Measurements from ENCODE around the gene ZBTB49. TPM values are rescaled to one million over a fixed set of nuclear protein-coding genes. Genes with fewer than 3 reads are reported as not detected.

Gene ZBTB49
- total RNA-seq, 6 donors from 2014 or later: 3.7 to 13.6 (median 4.5) TPM

- Histone ChIP-seq H3K36me3 (no peaks in the 10 kb centered on the region), H3K27ac (no peak overlapping the region), H3K27me3 (no peaks in the 10 kb centered on the region), H3K4me3 (no peak overlapping the region), H3K9me3 (no peaks in the 10 kb centered on the region), H3K4me1 (peaks cover 0 to 5% (median 0%) of the 10 kb centered on the region in 4 donors)
- no peak for ATAC-seq (ENCODE audit: low FRiP score in 2 of 2)
- TF ChIP-seq CTCF (IDR thresholded peaks at IDR 0.05): no peak
- no peak for TF ChIP-seq POLR2A (IDR thresholded peaks at IDR 0.05)
- TF ChIP-seq EP300 (IDR thresholded peaks at IDR 0.05): no peak
- no peak for TF ChIP-seq POLR2AphosphoS5 (IDR thresholded peaks at IDR 0.05)
- no peak for DNase-seq
- WGBS, 2 donors: 91 to 96% methylated on average over 3 of the region's 3 CpGs
These were observed 42.5 kb downstream of the ZBTB49 start for GRCh38 chr4:4332529-4332928.

GRCh38 chr4:4333265-4333706, 43.2 kb downstream of the ZBTB49 start:
- no peak overlapping the region for H3K4me3 ChIP-seq
- H3K9me3 ChIP-seq: no peaks in the 10 kb centered on the region
- no peaks in the 10 kb centered on the region for H3K36me3 ChIP-seq
- ATAC-seq (ENCODE audit: low FRiP score in 2 of 2) (peak in 1 of 2 donors; percentile 39), DNase-seq (peak in 1 of 2 donors; percentile 27)
- TF ChIP-seq CTCF (IDR thresholded peaks at IDR 0.05): no peak
- no peak for TF ChIP-seq POLR2A (IDR thresholded peaks at IDR 0.05)
- no peak for TF ChIP-seq POLR2AphosphoS5 (IDR thresholded peaks at IDR 0.05)
- no peak for TF ChIP-seq EP300 (IDR thresholded peaks at IDR 0.05)
- whole genome bisulfite sequencing, 2 donors: 54 to 59% methylated on average over 11 of the region's 11 CpGs
- H3K27ac ChIP-seq: no peak overlapping the region
- H3K27me3 ChIP-seq: no peaks in the 10 kb centered on the region
- H3K4me1 ChIP-seq: peaks cover 0 to 9% (median 0%) of the 10 kb centered on the region in 4 donors

- ATAC-seq (ENCODE audit: low FRiP score in 2 of 2): peak in 1 of 2 donors; percentile 59
- Histone ChIP-seq H3K4me3 (no peak overlapping the region), H3K27ac (no peak overlapping the region), H3K27me3 (no peaks in the 10 kb centered on the region), H3K36me3 (no peaks in the 10 kb centered on the region), H3K4me1 (peaks cover 0 to 22% (median 0%) of the 10 kb centered on the region in 4 donors), H3K9me3 (no peaks in the 10 kb centered on the region)
- TF ChIP-seq CTCF (IDR thresholded peaks at IDR 0.05) (peak; percentile 48 to 77 (median 71)), POLR2A (IDR thresholded peaks at IDR 0.05) (no peak)
- peak in 1 of 2 donors; percentile 67 for DNase-seq
- 52 to 56% methylated on average over 21 of the region's 21 CpGs for WGBS, 2 donors
These were observed 44.9 kb downstream of the ZBTB49 start for GRCh38 chr4:4334798-4335520.

- H3K4me3 ChIP-seq: no peak overlapping the region
- H3K36me3 ChIP-seq: no peaks in the 10 kb centered on the region
- WGBS, 2 donors: 47 to 54% methylated on average over 11 of the region's 11 CpGs
- peak overlapping the region in 2 of 4 donors; percentile 11 to 39 for H3K27ac ChIP-seq
- DNase-seq (peak in 1 of 2 donors; percentile 25), ATAC-seq (ENCODE audit: low FRiP score in 2 of 2) (peak in 1 of 2 donors; percentile 9)
- peaks cover 0 to 18% (median 0%) of the 10 kb centered on the region in 4 donors for H3K4me1 ChIP-seq
- no peaks in the 10 kb centered on the region for H3K9me3 ChIP-seq
- H3K27me3 ChIP-seq: no peaks in the 10 kb centered on the region
- no peak for TF ChIP-seq EP300 (IDR thresholded peaks at IDR 0.05)
These were observed 48.4 kb downstream of the ZBTB49 start for GRCh38 chr4:4338210-4339001.

GRCh38 chr4:4339504-4340085, 49.5 kb downstream of the ZBTB49 start:
- H3K9me3 ChIP-seq: no peaks in the 10 kb centered on the region
- no peak overlapping the region for H3K4me3 ChIP-seq
- no peaks in the 10 kb centered on the region for H3K36me3 ChIP-seq
- H3K4me1 ChIP-seq: peaks cover 0 to 17% (median 0%) of the 10 kb centered on the region in 4 donors
- DNase-seq (peak in 1 of 2 donors; percentile 49), ATAC-seq (ENCODE audit: low FRiP score in 2 of 2) (peak; percentile 31 to 69)
- no peaks in the 10 kb centered on the region for H3K27me3 ChIP-seq
- TF ChIP-seq CTCF (IDR thresholded peaks at IDR 0.05) (no peak), POLR2A (IDR thresholded peaks at IDR 0.05) (no peak), POLR2AphosphoS5 (IDR thresholded peaks at IDR 0.05) (no peak), EP300 (IDR thresholded peaks at IDR 0.05) (no peak)
- 42 to 53% methylated on average over 20 to 21 of the region's 21 CpGs for WGBS, 2 donors
- no peak overlapping the region for H3K27ac ChIP-seq

Data from upper lobe of left lung (tissue), 6 donors.